Liver (tissue), 9 donors: ENCODE data around the gene PEX14. TPM values are rescaled to one million over a fixed set of nuclear protein-coding genes. Genes with fewer than 3 reads are reported as not detected.

Source experiments
- DNase-seq: peaks from one replicate; pipeline ENCODE4 v3.0.0-alpha.2; 2017; ENCODE audit warnings: low spot score
- H3K27ac ChIP-seq, 2 donors: one replicate each; pipeline ENCODE4 v1.7.0; 2013; ENCODE audit warnings: inconsistent platforms in 2 of 2, low read length in 2 of 2, control low read depth in 1 of 2, low read depth in 1 of 2, mild to moderate bottlenecking in 1 of 2
- H3K27me3 ChIP-seq, 4 donors: one replicate each; pipeline versions ENCODE4 v1.6.1 to v1.7.0; 2013; ENCODE audit warnings: low read length in 3 of 4, inconsistent platforms in 1 of 4, mild to moderate bottlenecking in 1 of 4, moderate library complexity in 1 of 4; ENCODE audit not compliant: control insufficient read depth in 4 of 4, insufficient read depth in 4 of 4
- H3K36me3 ChIP-seq, 4 donors: one replicate each; pipeline versions ENCODE4 v1.6.1 to v1.7.0; 2013; ENCODE audit warnings: low read length in 3 of 4, mild to moderate bottlenecking in 3 of 4, low read depth in 1 of 4, moderate library complexity in 1 of 4; ENCODE audit not compliant: control insufficient read depth in 4 of 4, insufficient read depth in 3 of 4
- H3K4me1 ChIP-seq, 4 donors: one replicate each; pipeline versions ENCODE4 v1.6.1 to v1.7.0; 2013; ENCODE audit warnings: low read length in 3 of 4, mild to moderate bottlenecking in 3 of 4, moderate library complexity in 1 of 4; ENCODE audit not compliant: control insufficient read depth in 4 of 4, insufficient read depth in 4 of 4
- H3K4me3 ChIP-seq, 3 donors: one replicate each; pipeline versions ENCODE4 v1.6.1 to v1.7.0; 2013; ENCODE audit warnings: low read length in 3 of 3, control low read depth in 1 of 3, low read depth in 1 of 3, mild to moderate bottlenecking in 1 of 3
- H3K9ac ChIP-seq, 2 donors: one replicate each; pipeline ENCODE4 v1.7.0; 2013; ENCODE audit warnings: low read length in 2 of 2, mild to moderate bottlenecking in 2 of 2, moderate library complexity in 2 of 2, control low read depth in 1 of 2, low read depth in 1 of 2
- H3K9me3 ChIP-seq, 4 donors: one replicate each; pipeline versions ENCODE4 v1.6.1 to v1.7.0; 2013; ENCODE audit warnings: low read length in 3 of 4; ENCODE audit not compliant: control insufficient read depth in 4 of 4
- EGR1 ChIP-seq, 2 donors: IDR thresholded peaks; 2 replicates each; pipeline ENCODE4 v1.6.1; 2016 to 2018; ENCODE audit warnings: antibody characterized with exemption in 2 of 2, low read depth in 2 of 2
- FOXA1 ChIP-seq: IDR thresholded peaks from 2 replicates; pipeline ENCODE4 v1.6.1; 2016; ENCODE audit warnings: antibody characterized with exemption
- FOXA2 ChIP-seq: IDR thresholded peaks from 2 replicates; pipeline ENCODE4 v1.6.1; 2016; ENCODE audit warnings: antibody characterized with exemption
- GABPA ChIP-seq, 2 donors: IDR thresholded peaks in 1 of 2; conservative IDR thresholded peaks in 1 of 2; 2 replicates each; pipeline ENCODE4 v1.6.1; 2016; ENCODE audit warnings: antibody characterized with exemption in 2 of 2, mild to moderate bottlenecking in 1 of 2, moderate library complexity in 1 of 2
- HNF4A ChIP-seq, 2 donors: conservative IDR thresholded peaks; 2 replicates each; pipeline ENCODE4 v1.6.1; 2016; ENCODE audit warnings: antibody characterized with exemption in 2 of 2, mild to moderate bottlenecking in 2 of 2
- HNF4G ChIP-seq: IDR thresholded peaks from 2 replicates; pipeline ENCODE4 v1.6.1; 2016; ENCODE audit warnings: antibody characterized with exemption
- JUND ChIP-seq, 2 donors: IDR thresholded peaks; 2 replicates each; pipeline ENCODE4 v1.6.1; 2016; ENCODE audit warnings: antibody characterized with exemption in 2 of 2
- MAX ChIP-seq: IDR thresholded peaks from 2 replicates; pipeline ENCODE4 v1.6.1; 2016; ENCODE audit warnings: antibody characterized with exemption
- NR2F2 ChIP-seq: IDR thresholded peaks from 2 replicates; pipeline ENCODE4 v1.6.1; 2016; ENCODE audit warnings: antibody characterized with exemption
- RAD21 ChIP-seq, 2 donors: IDR thresholded peaks; 2 replicates each; pipeline ENCODE4 v1.6.1; 2016; ENCODE audit warnings: antibody characterized with exemption in 2 of 2, mild to moderate bottlenecking in 2 of 2
- REST ChIP-seq: IDR thresholded peaks from 2 replicates; pipeline ENCODE4 v1.6.1; 2016; ENCODE audit warnings: antibody characterized with exemption, mild to moderate bottlenecking
- RXRA ChIP-seq, 2 donors: IDR thresholded peaks; 2 replicates each; pipeline ENCODE4 v1.6.1; 2017 to 2018; ENCODE audit warnings: antibody characterized with exemption in 2 of 2, mild to moderate bottlenecking in 1 of 2
- SP1 ChIP-seq: IDR thresholded peaks from 2 replicates; pipeline ENCODE4 v1.6.1; 2018; ENCODE audit warnings: antibody characterized with exemption, mild to moderate bottlenecking
- TAF1 ChIP-seq: conservative IDR thresholded peaks from 2 replicates; pipeline ENCODE4 v1.6.1; 2016; ENCODE audit warnings: antibody characterized with exemption, mild to moderate bottlenecking
- YY1 ChIP-seq: IDR thresholded peaks from 2 replicates; pipeline ENCODE4 v1.6.1; 2016; ENCODE audit warnings: antibody characterized with exemption, mild to moderate bottlenecking
- ZBTB33 ChIP-seq: IDR thresholded peaks from 2 replicates; pipeline ENCODE4 v1.6.1; 2016; ENCODE audit warnings: antibody characterized with exemption
- WGBS: extraction: QIAGEN DNeasy Blood & Tissue Kit; methylation state at CpG from one replicate; pipeline ENCODE4 v1.1.7; 2013; 5-methylcytosine and 5-hydroxymethylcytosine counted together
- polyA plus RNA-seq, 2 donors: library from polyadenylated mRNA; stranded (reverse) in 1 of 2; unstranded in 1 of 2; fragments of 200-250 nt in 1 of 2; fragments of >200 nt in 1 of 2; fragmentation: Nextera tagmentation in 1 of 2; extraction: Ambion mirVana in 1 of 2; gene quantifications; one replicate each; pipeline versions ENCODE4 v1.2.1 to v1.2.3, GENCODE V29; 2013 to 2015
- total RNA-seq, 2 donors: library from RNA; depleted of rRNA; stranded (reverse); fragments of >200 nt; gene quantifications; one replicate each; pipeline ENCODE4 v1.2.3, GENCODE V29; 2014
- TF ChIP-seq, protein P1 (sequence below): fragments of 150-350 bp; IDR thresholded peaks from 2 replicates; pipeline ENCODE4 v1.5.1; 2017; ENCODE audit warnings: improper control_type of control experiment, low read depth, low read length; ENCODE audit not compliant: missing input control
- TF ChIP-seq, protein P2 (sequence below): IDR thresholded peaks from 2 replicates; pipeline ENCODE4 v1.6.1; 2016; ENCODE audit warnings: antibody characterized with exemption
- donor health status: healthy.
- donor health status: healthy.
- donor health status: healthy.
- donor health status: healthy.
- donor health status: healthy.

The PEX14 gene
- total and polyA plus RNA-seq, 4 donors: 7.1 to 16.1 (median 11.7) TPM

DNA sequence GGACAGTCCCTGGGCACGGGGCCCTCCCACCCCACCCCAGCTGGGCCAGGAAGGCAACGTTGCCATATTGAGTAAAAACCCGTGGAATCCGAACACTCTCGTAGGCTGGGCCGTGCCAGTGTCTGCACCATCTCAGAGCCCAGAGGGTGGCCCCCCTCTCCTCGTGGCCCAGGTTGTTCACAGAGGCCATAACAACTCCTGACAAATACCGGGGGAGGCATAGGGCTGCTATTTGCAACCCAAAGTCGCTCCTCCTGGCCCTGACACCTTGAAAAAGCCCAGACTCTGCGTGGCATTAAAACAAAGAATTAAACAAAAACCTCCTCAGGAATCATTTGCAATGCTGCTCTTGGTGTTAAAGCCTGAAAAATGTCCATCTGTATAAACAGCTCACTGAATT, 180.3 kb downstream of the PEX14 start:
- WGBS: 93% methylated on average over 10 of the region's 10 CpGs
- Histone ChIP-seq H3K4me3 (no peak overlapping the region), H3K36me3 (peaks cover 0 to 16% (median under 1%) of the 10 kb centered on the region in 4 donors), H3K27me3 (no peaks in the 10 kb centered on the region), H3K9me3 (no peaks in the 10 kb centered on the region), H3K27ac (no peak overlapping the region), H3K4me1 (peaks cover 0 to 5% (median 0%) of the 10 kb centered on the region in 4 donors), H3K9ac (no peak overlapping the region)
- no peak for DNase-seq
- TF ChIP-seq MAX (no peak), SP1 (no peak), NR2F2 (no peak), FOXA2 (no peak), JUND (IDR thresholded peaks at IDR 0.05) (no peak), RAD21 (IDR thresholded peaks at IDR 0.05) (no peak), FOXA1 (no peak), REST (no peak), YY1 (no peak), EGR1 (IDR thresholded peaks at IDR 0.05; ENCODE audit: low read depth in 2 of 2) (no peak), TAF1 (no peak)
- TF ChIP-seq, protein P1, sequence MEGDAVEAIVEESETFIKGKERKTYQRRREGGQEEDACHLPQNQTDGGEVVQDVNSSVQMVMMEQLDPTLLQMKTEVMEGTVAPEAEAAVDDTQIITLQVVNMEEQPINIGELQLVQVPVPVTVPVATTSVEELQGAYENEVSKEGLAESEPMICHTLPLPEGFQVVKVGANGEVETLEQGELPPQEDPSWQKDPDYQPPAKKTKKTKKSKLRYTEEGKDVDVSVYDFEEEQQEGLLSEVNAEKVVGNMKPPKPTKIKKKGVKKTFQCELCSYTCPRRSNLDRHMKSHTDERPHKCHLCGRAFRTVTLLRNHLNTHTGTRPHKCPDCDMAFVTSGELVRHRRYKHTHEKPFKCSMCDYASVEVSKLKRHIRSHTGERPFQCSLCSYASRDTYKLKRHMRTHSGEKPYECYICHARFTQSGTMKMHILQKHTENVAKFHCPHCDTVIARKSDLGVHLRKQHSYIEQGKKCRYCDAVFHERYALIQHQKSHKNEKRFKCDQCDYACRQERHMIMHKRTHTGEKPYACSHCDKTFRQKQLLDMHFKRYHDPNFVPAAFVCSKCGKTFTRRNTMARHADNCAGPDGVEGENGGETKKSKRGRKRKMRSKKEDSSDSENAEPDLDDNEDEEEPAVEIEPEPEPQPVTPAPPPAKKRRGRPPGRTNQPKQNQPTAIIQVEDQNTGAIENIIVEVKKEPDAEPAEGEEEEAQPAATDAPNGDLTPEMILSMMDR: no peak

DNA sequence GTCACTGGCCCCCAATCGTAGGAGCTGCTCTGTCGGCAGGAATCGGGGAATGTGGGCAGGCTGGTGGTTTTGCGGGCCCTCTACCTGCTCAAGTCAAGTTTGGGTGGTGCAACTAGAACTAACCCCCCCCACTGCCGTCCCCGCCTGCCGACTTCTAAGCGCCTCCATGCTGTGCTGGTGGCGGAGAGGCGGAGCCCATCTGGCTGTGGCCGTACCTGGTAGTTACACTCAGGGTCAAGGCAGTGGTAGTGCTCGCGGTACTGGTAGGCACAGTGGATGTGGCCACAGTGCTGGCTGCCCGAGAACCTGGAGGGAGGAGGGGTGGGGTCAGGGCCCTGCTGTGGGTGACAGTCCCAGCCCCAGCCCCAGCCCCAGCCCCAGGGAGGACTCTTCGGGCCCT, 181.7 kb downstream of the PEX14 start:
- H3K36me3 ChIP-seq: peaks cover 0 to 17% (median 2%) of the 10 kb centered on the region in 4 donors
- TF ChIP-seq GABPA (IDR thresholded peaks at IDR 0.05 in 1 of 2, conservative IDR thresholded peaks at IDR 0.05 in 1 of 2): no peak
- TF ChIP-seq, protein P2, sequence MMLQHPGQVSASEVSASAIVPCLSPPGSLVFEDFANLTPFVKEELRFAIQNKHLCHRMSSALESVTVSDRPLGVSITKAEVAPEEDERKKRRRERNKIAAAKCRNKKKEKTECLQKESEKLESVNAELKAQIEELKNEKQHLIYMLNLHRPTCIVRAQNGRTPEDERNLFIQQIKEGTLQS: no peak
- no peak for TF ChIP-seq REST
- no peak for TF ChIP-seq ZBTB33
- no peak for TF ChIP-seq NR2F2
- TF ChIP-seq EGR1 (IDR thresholded peaks at IDR 0.05; ENCODE audit: low read depth in 2 of 2): no peak
- TF ChIP-seq SP1: no peak
- TF ChIP-seq RAD21 (IDR thresholded peaks at IDR 0.05): no peak
- TF ChIP-seq FOXA2: no peak
- TF ChIP-seq JUND (IDR thresholded peaks at IDR 0.05): no peak
- no peak for TF ChIP-seq RXRA (IDR thresholded peaks at IDR 0.05)
- TF ChIP-seq YY1: no peak
- no peak for TF ChIP-seq HNF4A (conservative IDR thresholded peaks at IDR 0.05)
- TF ChIP-seq HNF4G: no peak
- no peak for TF ChIP-seq FOXA1
- no peak for TF ChIP-seq TAF1
- TF ChIP-seq, protein P1: no peak
- no peaks in the 10 kb centered on the region for H3K9me3 ChIP-seq
- no peak overlapping the region for H3K4me3 ChIP-seq
- 95% methylated on average over 15 of the region's 15 CpGs for WGBS
- no peak overlapping the region for H3K9ac ChIP-seq
- DNase-seq: no peak
- H3K27ac ChIP-seq: no peak overlapping the region
- peaks cover 0 to 5% (median 0%) of the 10 kb centered on the region in 4 donors for H3K4me1 ChIP-seq
- no peaks in the 10 kb centered on the region for H3K27me3 ChIP-seq
